ENCODE data around the gene WASHC4.

GRCh38 chr12:105102673-105103072 lies 4.9 kb upstream of the WASHC4 start:
- no peak for TF ChIP-seq CTCF (IDR thresholded peaks at IDR 0.05; ENCODE audit: low read length)
- no peak for TF ChIP-seq EZH2 (optimal IDR thresholded peaks at IDR 0.05; ENCODE audit: low read depth, low read length)
- no peak for TF ChIP-seq EZH2phosphoT487 (IDR thresholded peaks at IDR 0.05; ENCODE audit: low read length)
